ENCODE results near the gene SF3B5.
A peak's percentile ranks its signal among the peaks of the same experiment; 100 is the strongest.

SF3B5 gene

GRCh38 chr6:144104488-144104887, 9.1 kb upstream of the SF3B5 start:
- no peak for DNase-seq

GRCh38 chr6:144103026-144103563, 7.7 kb upstream of the SF3B5 start:
- no peak for DNase-seq

GRCh38 chr6:144098993-144099392, 3.6 kb upstream of the SF3B5 start:
- no peak for DNase-seq

- DNase-seq, result no peak
Measured at GRCh38 chr6:144094731-144095133, 641 bp downstream of the SF3B5 start.

- no peak for DNase-seq
Measured at GRCh38 chr6:144093658-144094057, 1.7 kb downstream of the SF3B5 start.

GRCh38 chr6:144093236-144093635, 2.1 kb downstream of the SF3B5 start:
- DNase-seq, result no peak

- peak; percentile 42 for DNase-seq
Measured at GRCh38 chr6:144090384-144090783, 5.0 kb downstream of the SF3B5 start.

GRCh38 chr6:144087789-144088426, 7.5 kb downstream of the SF3B5 start:
- DNase-seq, result peak; percentile 59

- DNase-seq, result no peak
Measured at GRCh38 chr6:144086959-144087358, 8.4 kb downstream of the SF3B5 start.

GRCh38 chr6:144083172-144083571, 12.2 kb downstream of the SF3B5 start:
- DNase-seq, result no peak

- DNase-seq, result peak; percentile 28
Measured at GRCh38 chr6:144082412-144082811, 13.0 kb downstream of the SF3B5 start.

GRCh38 chr6:144077871-144078270, 17.5 kb downstream of the SF3B5 start:
- DNase-seq, result peak; percentile 31

GRCh38 chr6:144075875-144076274, 19.5 kb downstream of the SF3B5 start:
- peak; percentile 84 for DNase-seq

GRCh38 chr6:144075187-144075586, 20.2 kb downstream of the SF3B5 start:
- DNase-seq, result no peak

- no peak for DNase-seq
Measured at GRCh38 chr6:144073024-144073423, 22.3 kb downstream of the SF3B5 start.

GRCh38 chr6:144069506-144069905, 25.9 kb downstream of the SF3B5 start:
- no peak for DNase-seq

GRCh38 chr6:144068794-144069193, 26.6 kb downstream of the SF3B5 start:
- DNase-seq, result no peak

- no peak for DNase-seq
Measured at GRCh38 chr6:144066741-144067484, 28.5 kb downstream of the SF3B5 start.

GRCh38 chr6:144066255-144066654, 29.1 kb downstream of the SF3B5 start:
- no peak for DNase-seq

- DNase-seq, result no peak
Measured at GRCh38 chr6:144065213-144065660, 30.1 kb downstream of the SF3B5 start.

- peak; percentile 53 for DNase-seq
Measured at GRCh38 chr6:144064402-144065212, 30.8 kb downstream of the SF3B5 start.

- peak; percentile 85 for DNase-seq
Measured at GRCh38 chr6:144063744-144064401, 31.5 kb downstream of the SF3B5 start.

GRCh38 chr6:144063246-144063743, 32.1 kb downstream of the SF3B5 start:
- peak; percentile 46 for DNase-seq

Data from hematopoietic multipotent progenitor cell treated with erythropoietin and hydrocortisone succinate and interleukin-3 and kit ligand, for 8 days (in vitro differentiated cells).